GM23338 (cell line): ENCODE data around the gene IL20. TPM values are rescaled to one million over a fixed set of nuclear protein-coding genes. Genes with fewer than 3 reads are reported as not detected.

Experiments used
- ATAC-seq: fragments of 200-7000 bp; cut with Tn5 transposase; 3 replicates; pipeline ENCODE4 v1.9.1; 2020
- DNase-seq: peaks from one replicate; pipeline ENCODE4 v3.0.0-alpha.2; 2015; ENCODE audit warnings: low spot score
- H2AFZ ChIP-seq: fragments of 200-600 bp; sonication (generic); 2 replicates; pipeline ENCODE4 v1.8.0; 2016; ENCODE audit warnings: antibody characterized with exemption, mild to moderate bottlenecking, moderate library complexity
- H3F3A ChIP-seq: fragments of 200-600 bp; sonication (generic); replicated peaks from 2 replicates; pipeline ENCODE4 v1.8.0; 2017; ENCODE audit warnings: antibody characterized with exemption, mixed run types, low read depth
- H3K27ac ChIP-seq: fragments of 200-600 bp; sonication (generic); 2 replicates; pipeline ENCODE4 v1.6.1; 2016; ENCODE audit warnings: low read depth
- H3K27me3 ChIP-seq: fragments of 200-600 bp; sonication (generic); 2 replicates; pipeline ENCODE4 v1.8.0; 2016; ENCODE audit warnings: mild to moderate bottlenecking, mixed run types, moderate library complexity; ENCODE audit not compliant: insufficient read depth
- H3K36me3 ChIP-seq: fragments of 200-600 bp; sonication (generic); 2 replicates; pipeline ENCODE4 v1.8.0; 2016; ENCODE audit warnings: mild to moderate bottlenecking; ENCODE audit not compliant: insufficient read depth
- H3K4me1 ChIP-seq: fragments of 200-600 bp; sonication (generic); 2 replicates; pipeline ENCODE4 v1.8.0; 2016; ENCODE audit warnings: mild to moderate bottlenecking, moderate library complexity; ENCODE audit not compliant: insufficient read depth
- H3K4me2 ChIP-seq: fragments of 200-600 bp; sonication (generic); 2 replicates; pipeline ENCODE4 v1.7.1; 2017; ENCODE audit warnings: mixed run types
- H3K4me3 ChIP-seq: fragments of 200-600 bp; sonication (generic); 2 replicates; pipeline ENCODE4 v1.6.1; 2016; ENCODE audit warnings: mixed run types
- H3K79me2 ChIP-seq: fragments of 200-600 bp; sonication (generic); replicated peaks from 2 replicates; pipeline ENCODE4 v1.8.0; 2017; ENCODE audit warnings: mild to moderate bottlenecking; ENCODE audit not compliant: insufficient read depth
- H3K9me2 ChIP-seq: fragments of 200-600 bp; sonication (generic); 2 replicates; pipeline ENCODE4 v1.8.0; 2017; ENCODE audit not compliant: insufficient read depth
- H4K20me1 ChIP-seq: fragments of 200-600 bp; sonication (generic); replicated peaks from 2 replicates; pipeline ENCODE4 v1.8.0; 2017; ENCODE audit warnings: mild to moderate bottlenecking; ENCODE audit not compliant: insufficient read depth
- H3K27ac Mint-ChIP-seq: 2 replicates; pipeline ENCODE4 v1.8.0; 2020; ENCODE audit warnings: inconsistent platforms, mild to moderate bottlenecking, moderate library complexity, mixed read lengths
- H3K27me3 Mint-ChIP-seq: 3 replicates; pipeline ENCODE4 v1.8.0; 2022; ENCODE audit warnings: low read depth, mild to moderate bottlenecking, moderate library complexity, mixed read lengths, inconsistent platforms; ENCODE audit not compliant: insufficient read depth, poor library complexity
- H3K36me3 Mint-ChIP-seq: 3 replicates; pipeline ENCODE4 v1.8.0; 2021; ENCODE audit warnings: low read depth, mild to moderate bottlenecking, inconsistent platforms, moderate library complexity, mixed read lengths
- H3K4me1 Mint-ChIP-seq: 3 replicates; pipeline ENCODE4 v1.8.0; 2020; ENCODE audit warnings: mild to moderate bottlenecking, inconsistent platforms, mixed read lengths
- H3K4me3 Mint-ChIP-seq: 3 replicates; pipeline ENCODE4 v1.8.0; 2021; ENCODE audit warnings: moderate library complexity, mild to moderate bottlenecking, inconsistent platforms, mixed read lengths
- H3K9me3 Mint-ChIP-seq: 3 replicates; pipeline ENCODE4 v1.8.0; 2020; ENCODE audit warnings: moderate library complexity, mild to moderate bottlenecking, inconsistent platforms, mixed read lengths
- CREB1 ChIP-seq: fragments of 250-450 bp; sonication (Bioruptor Pico); IDR thresholded peaks from 2 replicates; pipeline ENCODE4 v1.5.0; 2020; ENCODE audit warnings: low read depth, mild to moderate bottlenecking, moderate library complexity
- EZH2 ChIP-seq: fragments of 200-600 bp; sonication (generic); IDR thresholded peaks from one replicate; pipeline ENCODE4 v1.8.0; 2017; ENCODE audit warnings: antibody characterized with exemption, mild to moderate bottlenecking, low read depth; ENCODE audit not compliant: unreplicated experiment
- EZH2phosphoT487 ChIP-seq: fragments of 200-600 bp; sonication (generic); IDR thresholded peaks from one replicate; pipeline ENCODE4 v1.8.1; 2018; ENCODE audit warnings: antibody characterized with exemption; ENCODE audit not compliant: unreplicated experiment
- JUNB ChIP-seq: IDR thresholded peaks from one replicate; pipeline ENCODE4 v1.6.1; 2016; ENCODE audit warnings: antibody characterized with exemption; ENCODE audit not compliant: unreplicated experiment
- NANOG ChIP-seq: IDR thresholded peaks from 2 replicates; pipeline ENCODE4 v1.6.1; 2016; ENCODE audit warnings: antibody characterized with exemption, borderline replicate concordance
- POLR2AphosphoS5 ChIP-seq: IDR thresholded peaks from 2 replicates; pipeline ENCODE4 v1.6.1; 2016; ENCODE audit warnings: antibody characterized with exemption, low read depth
- STAT1 ChIP-seq: IDR thresholded peaks from one replicate; pipeline ENCODE4 v1.6.1; 2016; ENCODE audit warnings: antibody characterized with exemption; ENCODE audit not compliant: unreplicated experiment
- ZNF331 ChIP-seq: fragments of 250-450 bp; sonication (Bioruptor Pico); IDR thresholded peaks from 2 replicates; pipeline ENCODE4 v1.5.0; 2020; ENCODE audit warnings: low read depth, mild to moderate bottlenecking, moderate library complexity
- polyA plus RNA-seq: library from polyadenylated mRNA; unstranded; fragments of >200 nt; fragmentation: Nextera tagmentation; extraction: Ambion mirVana; gene quantifications from 2 replicates; pipeline ENCODE4 v1.2.1, GENCODE V29; 2016
- total RNA-seq: library from RNA; depleted of rRNA; stranded (reverse); fragments of >200 nt; shearing (Covaris generic); gene quantifications from 2 replicates; pipeline ENCODE4 v1.2.3, GENCODE V29; 2014
- TF ChIP-seq, protein P1 (sequence below): IDR thresholded peaks from 2 replicates; pipeline ENCODE4 v1.6.1; 2016; ENCODE audit warnings: antibody characterized with exemption
- TF ChIP-seq, protein P2 (sequence below): IDR thresholded peaks from one replicate; pipeline ENCODE4 v1.6.1; 2018; ENCODE audit warnings: antibody characterized with exemption; ENCODE audit not compliant: unreplicated experiment
- TF ChIP-seq, protein P3 (sequence below), 2 experiments: fragments of 200-600 bp in 1 of 2; sonication (generic) in 1 of 2; conservative IDR thresholded peaks; 2 replicates each; pipeline versions ENCODE4 v1.5.1 to v1.6.1; 2016 to 2017; ENCODE audit warnings: antibody characterized with exemption in 2 of 2, low read depth in 2 of 2, mild to moderate bottlenecking in 2 of 2, moderate library complexity in 1 of 2
- TF ChIP-seq, protein P4 (sequence below): fragments of 250-450 bp; sonication (Bioruptor Pico); IDR thresholded peaks from 2 replicates; pipeline ENCODE4 v1.5.0; 2020; ENCODE audit warnings: mild to moderate bottlenecking, moderate library complexity

IL20 gene
- total and polyA plus RNA-seq, 2 experiments from 2014 or later: not detected

DNA sequence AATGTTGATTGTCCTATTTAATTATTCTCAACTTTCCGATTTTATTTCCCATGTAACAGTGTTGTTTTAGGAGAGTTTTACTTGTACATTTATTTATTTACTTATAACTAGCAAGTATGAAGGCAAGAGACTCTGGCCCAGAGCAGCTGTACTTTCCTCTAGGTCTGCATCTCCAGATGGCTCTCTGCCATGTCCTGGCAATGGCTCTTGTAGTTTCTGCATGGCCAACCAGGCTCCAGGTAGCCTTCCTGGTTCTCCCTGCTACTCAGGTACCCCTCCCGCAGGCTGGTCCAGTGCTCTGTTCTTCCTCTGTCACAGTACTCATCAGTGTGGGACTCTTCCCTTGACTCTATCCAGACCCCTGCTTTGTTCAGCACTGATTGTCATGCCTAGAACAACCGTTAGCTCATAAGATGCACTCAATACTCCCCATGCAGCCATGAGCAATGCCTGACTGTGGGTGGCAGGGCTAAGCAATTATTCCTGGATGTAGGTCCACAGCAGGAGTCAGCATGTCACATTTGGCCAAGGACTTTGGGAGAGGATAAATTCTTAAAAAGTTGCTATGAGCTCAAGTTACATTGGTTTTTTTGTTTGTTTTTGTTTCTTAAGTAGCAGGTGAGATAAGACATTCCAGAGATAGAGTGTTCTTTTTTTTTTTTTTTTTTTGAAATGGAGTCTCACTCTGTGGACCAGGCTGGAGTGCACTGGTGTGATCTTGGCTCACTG lies 10.9 kb upstream of the IL20 start (continued):
- TF ChIP-seq, protein P1, sequence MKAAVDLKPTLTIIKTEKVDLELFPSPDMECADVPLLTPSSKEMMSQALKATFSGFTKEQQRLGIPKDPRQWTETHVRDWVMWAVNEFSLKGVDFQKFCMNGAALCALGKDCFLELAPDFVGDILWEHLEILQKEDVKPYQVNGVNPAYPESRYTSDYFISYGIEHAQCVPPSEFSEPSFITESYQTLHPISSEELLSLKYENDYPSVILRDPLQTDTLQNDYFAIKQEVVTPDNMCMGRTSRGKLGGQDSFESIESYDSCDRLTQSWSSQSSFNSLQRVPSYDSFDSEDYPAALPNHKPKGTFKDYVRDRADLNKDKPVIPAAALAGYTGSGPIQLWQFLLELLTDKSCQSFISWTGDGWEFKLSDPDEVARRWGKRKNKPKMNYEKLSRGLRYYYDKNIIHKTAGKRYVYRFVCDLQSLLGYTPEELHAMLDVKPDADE: no peak
- TF ChIP-seq POLR2AphosphoS5 (no peak), STAT1 (no peak), ZNF331 (CRISPR knock-in tag) (no peak)
- TF ChIP-seq, protein P2, sequence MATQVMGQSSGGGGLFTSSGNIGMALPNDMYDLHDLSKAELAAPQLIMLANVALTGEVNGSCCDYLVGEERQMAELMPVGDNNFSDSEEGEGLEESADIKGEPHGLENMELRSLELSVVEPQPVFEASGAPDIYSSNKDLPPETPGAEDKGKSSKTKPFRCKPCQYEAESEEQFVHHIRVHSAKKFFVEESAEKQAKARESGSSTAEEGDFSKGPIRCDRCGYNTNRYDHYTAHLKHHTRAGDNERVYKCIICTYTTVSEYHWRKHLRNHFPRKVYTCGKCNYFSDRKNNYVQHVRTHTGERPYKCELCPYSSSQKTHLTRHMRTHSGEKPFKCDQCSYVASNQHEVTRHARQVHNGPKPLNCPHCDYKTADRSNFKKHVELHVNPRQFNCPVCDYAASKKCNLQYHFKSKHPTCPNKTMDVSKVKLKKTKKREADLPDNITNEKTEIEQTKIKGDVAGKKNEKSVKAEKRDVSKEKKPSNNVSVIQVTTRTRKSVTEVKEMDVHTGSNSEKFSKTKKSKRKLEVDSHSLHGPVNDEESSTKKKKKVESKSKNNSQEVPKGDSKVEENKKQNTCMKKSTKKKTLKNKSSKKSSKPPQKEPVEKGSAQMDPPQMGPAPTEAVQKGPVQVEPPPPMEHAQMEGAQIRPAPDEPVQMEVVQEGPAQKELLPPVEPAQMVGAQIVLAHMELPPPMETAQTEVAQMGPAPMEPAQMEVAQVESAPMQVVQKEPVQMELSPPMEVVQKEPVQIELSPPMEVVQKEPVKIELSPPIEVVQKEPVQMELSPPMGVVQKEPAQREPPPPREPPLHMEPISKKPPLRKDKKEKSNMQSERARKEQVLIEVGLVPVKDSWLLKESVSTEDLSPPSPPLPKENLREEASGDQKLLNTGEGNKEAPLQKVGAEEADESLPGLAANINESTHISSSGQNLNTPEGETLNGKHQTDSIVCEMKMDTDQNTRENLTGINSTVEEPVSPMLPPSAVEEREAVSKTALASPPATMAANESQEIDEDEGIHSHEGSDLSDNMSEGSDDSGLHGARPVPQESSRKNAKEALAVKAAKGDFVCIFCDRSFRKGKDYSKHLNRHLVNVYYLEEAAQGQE: no peak

DNA sequence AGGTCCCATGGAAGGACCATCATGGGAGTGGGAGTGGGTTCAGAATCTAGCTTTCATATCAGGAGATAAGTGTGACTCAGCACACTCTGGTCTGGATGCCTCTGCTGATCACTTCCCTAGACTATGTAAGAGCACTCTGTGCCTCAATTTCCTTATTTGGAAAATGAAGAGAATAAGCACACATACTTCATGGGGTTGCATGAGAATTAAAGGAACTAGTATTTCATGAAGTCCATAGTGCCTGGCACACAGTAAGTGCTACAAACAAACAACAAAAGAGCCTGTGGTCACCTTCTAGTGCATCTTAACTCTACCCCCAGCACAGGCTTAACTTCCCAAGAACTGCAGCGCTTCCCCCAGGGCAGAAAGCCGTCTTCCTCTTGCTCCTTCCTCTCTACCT lies 9.6 kb upstream of the IL20 start:
- no peak for DNase-seq
- no peak overlapping the region for H3K4me3 Mint-ChIP-seq
- no peaks in the 10 kb centered on the region for H3K4me1 Mint-ChIP-seq
- no peak for TF ChIP-seq EZH2
- no peak for TF ChIP-seq EZH2phosphoT487
- TF ChIP-seq ZNF331 (CRISPR knock-in tag): no peak
- TF ChIP-seq, protein P3, sequence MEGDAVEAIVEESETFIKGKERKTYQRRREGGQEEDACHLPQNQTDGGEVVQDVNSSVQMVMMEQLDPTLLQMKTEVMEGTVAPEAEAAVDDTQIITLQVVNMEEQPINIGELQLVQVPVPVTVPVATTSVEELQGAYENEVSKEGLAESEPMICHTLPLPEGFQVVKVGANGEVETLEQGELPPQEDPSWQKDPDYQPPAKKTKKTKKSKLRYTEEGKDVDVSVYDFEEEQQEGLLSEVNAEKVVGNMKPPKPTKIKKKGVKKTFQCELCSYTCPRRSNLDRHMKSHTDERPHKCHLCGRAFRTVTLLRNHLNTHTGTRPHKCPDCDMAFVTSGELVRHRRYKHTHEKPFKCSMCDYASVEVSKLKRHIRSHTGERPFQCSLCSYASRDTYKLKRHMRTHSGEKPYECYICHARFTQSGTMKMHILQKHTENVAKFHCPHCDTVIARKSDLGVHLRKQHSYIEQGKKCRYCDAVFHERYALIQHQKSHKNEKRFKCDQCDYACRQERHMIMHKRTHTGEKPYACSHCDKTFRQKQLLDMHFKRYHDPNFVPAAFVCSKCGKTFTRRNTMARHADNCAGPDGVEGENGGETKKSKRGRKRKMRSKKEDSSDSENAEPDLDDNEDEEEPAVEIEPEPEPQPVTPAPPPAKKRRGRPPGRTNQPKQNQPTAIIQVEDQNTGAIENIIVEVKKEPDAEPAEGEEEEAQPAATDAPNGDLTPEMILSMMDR (conservative IDR thresholded peaks at IDR 0.05; ENCODE audit: low read depth in 2 of 2): no peak
- no peak for TF ChIP-seq JUNB
- no peak for TF ChIP-seq POLR2AphosphoS5
- no peak for TF ChIP-seq NANOG
- no peak for TF ChIP-seq CREB1 (CRISPR knock-in tag)
- TF ChIP-seq STAT1: no peak
- TF ChIP-seq, protein P4, sequence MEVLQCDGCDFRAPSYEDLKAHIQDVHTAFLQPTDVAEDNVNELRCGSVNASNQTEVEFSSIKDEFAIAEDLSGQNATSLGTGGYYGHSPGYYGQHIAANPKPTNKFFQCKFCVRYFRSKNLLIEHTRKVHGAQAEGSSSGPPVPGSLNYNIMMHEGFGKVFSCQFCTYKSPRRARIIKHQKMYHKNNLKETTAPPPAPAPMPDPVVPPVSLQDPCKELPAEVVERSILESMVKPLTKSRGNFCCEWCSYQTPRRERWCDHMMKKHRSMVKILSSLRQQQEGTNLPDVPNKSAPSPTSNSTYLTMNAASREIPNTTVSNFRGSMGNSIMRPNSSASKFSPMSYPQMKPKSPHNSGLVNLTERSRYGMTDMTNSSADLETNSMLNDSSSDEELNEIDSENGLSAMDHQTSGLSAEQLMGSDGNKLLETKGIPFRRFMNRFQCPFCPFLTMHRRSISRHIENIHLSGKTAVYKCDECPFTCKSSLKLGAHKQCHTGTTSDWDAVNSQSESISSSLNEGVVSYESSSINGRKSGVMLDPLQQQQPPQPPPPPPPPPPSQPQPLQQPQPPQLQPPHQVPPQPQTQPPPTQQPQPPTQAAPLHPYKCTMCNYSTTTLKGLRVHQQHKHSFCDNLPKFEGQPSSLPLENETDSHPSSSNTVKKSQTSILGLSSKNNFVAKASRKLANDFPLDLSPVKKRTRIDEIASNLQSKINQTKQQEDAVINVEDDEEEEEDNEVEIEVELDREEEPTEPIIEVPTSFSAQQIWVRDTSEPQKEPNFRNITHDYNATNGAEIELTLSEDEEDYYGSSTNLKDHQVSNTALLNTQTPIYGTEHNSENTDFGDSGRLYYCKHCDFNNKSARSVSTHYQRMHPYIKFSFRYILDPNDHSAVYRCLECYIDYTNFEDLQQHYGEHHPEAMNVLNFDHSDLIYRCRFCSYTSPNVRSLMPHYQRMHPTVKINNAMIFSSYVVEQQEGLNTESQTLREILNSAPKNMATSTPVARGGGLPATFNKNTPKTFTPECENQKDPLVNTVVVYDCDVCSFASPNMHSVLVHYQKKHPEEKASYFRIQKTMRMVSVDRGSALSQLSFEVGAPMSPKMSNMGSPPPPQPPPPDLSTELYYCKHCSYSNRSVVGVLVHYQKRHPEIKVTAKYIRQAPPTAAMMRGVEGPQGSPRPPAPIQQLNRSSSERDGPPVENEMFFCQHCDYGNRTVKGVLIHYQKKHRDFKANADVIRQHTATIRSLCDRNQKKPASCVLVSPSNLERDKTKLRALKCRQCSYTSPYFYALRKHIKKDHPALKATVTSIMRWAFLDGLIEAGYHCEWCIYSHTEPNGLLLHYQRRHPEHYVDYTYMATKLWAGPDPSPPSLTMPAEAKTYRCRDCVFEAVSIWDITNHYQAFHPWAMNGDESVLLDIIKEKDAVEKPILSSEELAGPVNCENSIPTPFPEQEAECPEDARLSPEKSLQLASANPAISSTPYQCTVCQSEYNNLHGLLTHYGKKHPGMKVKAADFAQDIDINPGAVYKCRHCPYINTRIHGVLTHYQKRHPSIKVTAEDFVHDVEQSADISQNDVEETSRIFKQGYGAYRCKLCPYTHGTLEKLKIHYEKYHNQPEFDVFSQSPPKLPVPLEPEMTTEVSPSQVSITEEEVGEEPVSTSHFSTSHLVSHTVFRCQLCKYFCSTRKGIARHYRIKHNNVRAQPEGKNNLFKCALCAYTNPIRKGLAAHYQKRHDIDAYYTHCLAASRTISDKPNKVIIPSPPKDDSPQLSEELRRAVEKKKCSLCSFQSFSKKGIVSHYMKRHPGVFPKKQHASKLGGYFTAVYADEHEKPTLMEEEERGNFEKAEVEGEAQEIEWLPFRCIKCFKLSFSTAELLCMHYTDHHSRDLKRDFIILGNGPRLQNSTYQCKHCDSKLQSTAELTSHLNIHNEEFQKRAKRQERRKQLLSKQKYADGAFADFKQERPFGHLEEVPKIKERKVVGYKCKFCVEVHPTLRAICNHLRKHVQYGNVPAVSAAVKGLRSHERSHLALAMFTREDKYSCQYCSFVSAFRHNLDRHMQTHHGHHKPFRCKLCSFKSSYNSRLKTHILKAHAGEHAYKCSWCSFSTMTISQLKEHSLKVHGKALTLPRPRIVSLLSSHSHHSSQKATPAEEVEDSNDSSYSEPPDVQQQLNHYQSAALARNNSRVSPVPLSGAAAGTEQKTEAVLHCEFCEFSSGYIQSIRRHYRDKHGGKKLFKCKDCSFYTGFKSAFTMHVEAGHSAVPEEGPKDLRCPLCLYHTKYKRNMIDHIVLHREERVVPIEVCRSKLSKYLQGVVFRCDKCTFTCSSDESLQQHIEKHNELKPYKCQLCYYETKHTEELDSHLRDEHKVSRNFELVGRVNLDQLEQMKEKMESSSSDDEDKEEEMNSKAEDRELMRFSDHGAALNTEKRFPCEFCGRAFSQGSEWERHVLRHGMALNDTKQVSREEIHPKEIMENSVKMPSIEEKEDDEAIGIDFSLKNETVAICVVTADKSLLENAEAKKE (CRISPR knock-in tag): no peak

More for the DNA sequence above, 9.6 kb upstream of the IL20 start:
- Mint-ChIP-seq H3K27me3 (peaks cover 2% of the 10 kb centered on the region), H3K36me3 (no peaks in the 10 kb centered on the region), H3K27ac (no peak overlapping the region), H3K9me3 (peaks cover 18% of the 10 kb centered on the region)
- Histone ChIP-seq H3K79me2 (no peaks in the 10 kb centered on the region), H3K27ac (no peak overlapping the region), H2AFZ (no peak overlapping the region), H3K4me2 (no peak overlapping the region), H3K4me1 (no peaks in the 10 kb centered on the region), H4K20me1 (no peaks in the 10 kb centered on the region), H3F3A (no peaks in the 10 kb centered on the region), H3K36me3 (no peaks in the 10 kb centered on the region), H3K27me3 (no peaks in the 10 kb centered on the region), H3K4me3 (no peak overlapping the region), H3K9me2 (no peaks in the 10 kb centered on the region)
- ATAC-seq: no peak
